GM12878 (cell line): ENCODE measurements around the gene PYGO2. TPM values are rescaled to one million over a fixed set of nuclear protein-coding genes. Genes with fewer than 3 reads are reported as not detected.

Experiments
- ATAC-seq: fragments of 200-7000 bp; cut with Tn5 transposase; 3 replicates; pipeline ENCODE4 v1.9.1; 2020; ENCODE audit warnings: mild to moderate bottlenecking, moderate library complexity
- BruUV-seq: library from RNA; stranded (reverse); fragments of 400-500 nt; replicated peaks from 2 replicates; lab custom pipeline; 2021; lab: Mats Ljungman, UMichigan
- CTCF ChIA-PET: fragments of 300-600 bp; sonication (Branson Sonifier 250); formaldehyde crosslinking; extraction: SDS; loops from one replicate; lab custom pipeline; 2021; ENCODE audit warnings: inconsistent platforms; lab: Yijun Ruan, JAX
- POLR2A ChIA-PET: fragments of 350-600 bp; formaldehyde crosslinking; extraction: SDS; loops from one replicate; lab custom pipeline; 2021; ENCODE audit warnings: inconsistent platforms; lab: Charles Lee
- RAD21 ChIA-PET: fragments of 300-600 bp; sonication (Branson Sonifier 250); formaldehyde crosslinking; loops from one replicate; lab custom pipeline; 2023; ENCODE audit warnings: antibody characterized with exemption; ENCODE audit not compliant: unreplicated experiment; lab: Charles Lee
- SMC1A ChIA-PET: fragments of 300-600 bp; sonication (Branson Sonifier 250); formaldehyde crosslinking; loops from one replicate; lab custom pipeline; 2023; ENCODE audit not compliant: unreplicated experiment, uncharacterized antibody; lab: Charles Lee
- DNase-seq: peaks from one replicate; pipeline ENCODE4 v3.0.0-alpha.2; 2011; ENCODE audit warnings: low read depth, low spot score
- FAIRE-seq: peaks from 3 replicates; lab custom pipeline; 2011; peaks lifted over from hg19 to GRCh38; lab: Jason Lieb, UNC
- H2AFZ ChIP-seq: 2 replicates; pipeline ENCODE4 v1.6.0; 2011; ENCODE audit warnings: low read depth, low read length, control low read depth; ENCODE audit not compliant: control insufficient read depth
- H3K27ac ChIP-seq: 2 replicates; pipeline ENCODE4 v1.5.1; 2011; ENCODE audit warnings: control low read depth; ENCODE audit not compliant: control insufficient read depth, insufficient read depth
- H3K27me3 ChIP-seq, 2 experiments: replicated peaks in 1 of 2; 2 replicates each; pipeline versions ENCODE4 v1.6.0 to v1.6.1; 2011; ENCODE audit warnings: low read length in 1 of 2; ENCODE audit not compliant: control insufficient read depth in 2 of 2, insufficient read depth in 2 of 2
- H3K36me3 ChIP-seq, 2 experiments: 2 replicates each; pipeline ENCODE4 v1.5.1; 2011; ENCODE audit warnings: low read length in 1 of 2; ENCODE audit not compliant: control insufficient read depth in 2 of 2, insufficient read depth in 2 of 2
- H3K4me1 ChIP-seq: 2 replicates; pipeline ENCODE4 v1.6.1; 2011; ENCODE audit warnings: mild to moderate bottlenecking, low read length, moderate library complexity, mixed read lengths; ENCODE audit not compliant: control insufficient read depth, insufficient read depth
- H3K4me2 ChIP-seq: 2 replicates; pipeline ENCODE4 v1.6.0; 2011; ENCODE audit warnings: control low read depth; ENCODE audit not compliant: control insufficient read depth, insufficient read depth
- H3K4me3 ChIP-seq: fragments of 200-600 bp; sonication (generic); 2 replicates; pipeline ENCODE4 v1.5.1; 2016
- H3K79me2 ChIP-seq: 2 replicates; pipeline ENCODE4 v1.6.0; 2011; ENCODE audit warnings: low read length; ENCODE audit not compliant: control insufficient read depth, insufficient read depth
- H3K9ac ChIP-seq: 2 replicates; pipeline ENCODE4 v1.8.0; 2011; ENCODE audit warnings: low read length, control low read depth, mixed read lengths; ENCODE audit not compliant: control insufficient read depth, insufficient read depth
- H3K9me3 ChIP-seq: replicated peaks from 3 replicates; pipeline ENCODE4 v1.5.1; 2011; ENCODE audit warnings: mild to moderate bottlenecking, low read length; ENCODE audit not compliant: control insufficient read depth, insufficient read depth
- H4K20me1 ChIP-seq: 2 replicates; pipeline ENCODE4 v1.6.0; 2011; ENCODE audit not compliant: control insufficient read depth, insufficient read depth
- CBFB ChIP-seq: IDR thresholded peaks from 2 replicates; pipeline ENCODE4 v1.6.1; 2016; ENCODE audit warnings: antibody characterized with exemption, low read depth
- ESRRA ChIP-seq: IDR thresholded peaks from 2 replicates; pipeline ENCODE4 v1.6.1; 2012; ENCODE audit warnings: mild to moderate bottlenecking, low read length, improper control_type of control experiment
- KDM1A ChIP-seq: fragments of 200-600 bp; sonication (generic); IDR thresholded peaks from 2 replicates; pipeline ENCODE4 v1.6.1; 2016; ENCODE audit warnings: borderline replicate concordance
- KLF5 ChIP-seq: fragments of 450-650 bp; IDR thresholded peaks from 2 replicates; pipeline ENCODE4 v1.6.1; 2014; ENCODE audit warnings: mild to moderate bottlenecking; ENCODE audit not compliant: partially characterized antibody
- MYC ChIP-seq: IDR thresholded peaks from 2 replicates; pipeline ENCODE4 v1.6.1; 2011; ENCODE audit warnings: mild to moderate bottlenecking, low read length, moderate library complexity, inconsistent platforms; ENCODE audit not compliant: insufficient read depth, insufficient replicate concordance, insufficient read length, severe bottlenecking
- POLR2AphosphoS2 ChIP-seq: IDR thresholded peaks from 2 replicates; pipeline ENCODE4 v1.6.1; 2011; ENCODE audit warnings: low read depth, mild to moderate bottlenecking, low read length, improper control_type of control experiment, moderate library complexity
- SREBF2 ChIP-seq: IDR thresholded peaks from 2 replicates; pipeline ENCODE4 v1.6.1; 2012; ENCODE audit warnings: mild to moderate bottlenecking, low read length
- SRF ChIP-seq, 2 experiments: IDR thresholded peaks; 2 replicates each; pipeline ENCODE4 v1.6.1; 2011; ENCODE audit warnings: low read depth in 2 of 2, low read length in 2 of 2, mild to moderate bottlenecking in 1 of 2, moderate library complexity in 1 of 2
- SUZ12 ChIP-seq: fragments of 200-600 bp; sonication (generic); IDR thresholded peaks from one replicate; pipeline ENCODE4 v1.6.1; 2018; ENCODE audit warnings: antibody characterized with exemption, mild to moderate bottlenecking; ENCODE audit not compliant: unreplicated experiment
- TAF1 ChIP-seq: IDR thresholded peaks from 2 replicates; pipeline ENCODE4 v1.6.1; 2011; ENCODE audit warnings: mild to moderate bottlenecking, low read depth, low read length, borderline replicate concordance
- TARDBP ChIP-seq: IDR thresholded peaks from 2 replicates; pipeline ENCODE4 v1.6.1; 2016; ENCODE audit warnings: borderline replicate concordance
- TCF12 ChIP-seq: IDR thresholded peaks from 2 replicates; pipeline ENCODE4 v1.6.1; 2011; ENCODE audit warnings: low read depth, mild to moderate bottlenecking, low read length
- TCF3 ChIP-seq: IDR thresholded peaks from 2 replicates; pipeline ENCODE4 v1.6.1; 2012; ENCODE audit warnings: low read depth, mild to moderate bottlenecking, low read length, borderline replicate concordance; ENCODE audit not compliant: insufficient read depth
- ZNF207 ChIP-seq: fragments of 450-650 bp; IDR thresholded peaks from 2 replicates; pipeline ENCODE4 v1.6.1; 2014; ENCODE audit warnings: antibody characterized with exemption, mild to moderate bottlenecking, borderline replicate concordance
- WGBS: methylation state at CpG from one replicate; pipeline ENCODE4 v1.1.6; 2016; ENCODE audit warnings: low lambda C conversion rate; ENCODE audit not compliant: insufficient replicate concordance, insufficient coverage; ENCODE audit errors: missing lambda C conversion rate; 5-methylcytosine and 5-hydroxymethylcytosine counted together
- in situ Hi-C: fragments of 300-500 bp; cut with MboI; formaldehyde crosslinking; loops from 9 replicates; pipeline ENCODE4 v1.14.3; 2018; ENCODE audit warnings: mixed read lengths
- intact Hi-C: fragments of 100-400 bp; cut with micrococcal nuclease; formaldehyde crosslinking; loops from one replicate; pipeline ENCODE4 v1.14.2; 2022; ENCODE audit not compliant: unreplicated experiment
- polyA plus RNA-seq, 11 experiments: library from polyadenylated mRNA; depleted of rRNA in 4 of 11; unstranded in 6 of 11; stranded (reverse) in 5 of 11; fragments of >200 nt; fragmentation: Nextera tagmentation in 4 of 11; fragmentation: Illumina TruSeq in 1 of 11; extraction: Ambion mirVana in 4 of 11; extraction: Trizol in 1 of 11; gene quantifications; 1 replicate in 1 of 11; 2 replicates in 10 of 11; pipeline versions ENCODE4 v1.2.1 to v1.2.3, GENCODE V29; 2011 to 2016; ENCODE audit warnings: inconsistent platforms in 2 of 11, missing spikeins in 2 of 11, low read depth in 1 of 11
- total RNA-seq, 4 experiments: library from RNA; depleted of rRNA in 3 of 4; stranded (reverse); fragments of >200 nt in 3 of 4; fragmentation: Illumina TruSeq in 1 of 4; extraction: Trizol in 1 of 4; gene quantifications; 2 replicates each; pipeline versions ENCODE4 v1.2.1 to v1.2.3, GENCODE V29; 2013 to 2021
- TF ChIP-seq, protein P1 (sequence below): IDR thresholded peaks from 2 replicates; pipeline ENCODE4 v1.6.1; 2012; ENCODE audit warnings: low read depth, low read length, improper control_type of control experiment
- TF ChIP-seq, protein P2 (sequence below): fragments of 450-650 bp; IDR thresholded peaks from 2 replicates; pipeline ENCODE4 v1.6.1; 2017; ENCODE audit warnings: mild to moderate bottlenecking, moderate library complexity

PYGO2 gene
- total and polyA plus RNA-seq, 10 of the 15 experiments (the other 5 are each of a cell fraction or from before 2014, with no cell fraction given), result 8.1 to 33.8 (median 23.5) TPM

DNA sequence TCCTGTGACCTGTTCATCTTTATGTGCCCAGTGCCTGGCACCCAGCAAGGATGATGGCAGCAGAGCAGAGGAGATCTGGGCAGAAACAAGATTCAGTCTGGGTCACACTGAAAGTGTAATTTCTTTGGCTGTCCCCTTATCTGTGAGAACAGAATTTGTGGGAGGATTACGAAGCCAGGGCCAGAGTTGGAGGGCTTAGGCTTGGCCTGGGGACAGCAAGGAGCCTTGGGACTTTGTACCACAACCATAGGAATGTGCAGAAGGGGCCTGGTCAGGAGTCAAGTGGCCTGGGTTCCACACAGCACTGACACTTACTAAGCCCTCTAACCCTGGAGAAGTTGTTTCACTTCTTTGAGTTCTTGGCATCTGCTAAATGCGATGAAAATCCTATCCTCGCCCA lies 37.9 kb downstream of the PYGO2 start (continued):
- TF ChIP-seq, protein P1, sequence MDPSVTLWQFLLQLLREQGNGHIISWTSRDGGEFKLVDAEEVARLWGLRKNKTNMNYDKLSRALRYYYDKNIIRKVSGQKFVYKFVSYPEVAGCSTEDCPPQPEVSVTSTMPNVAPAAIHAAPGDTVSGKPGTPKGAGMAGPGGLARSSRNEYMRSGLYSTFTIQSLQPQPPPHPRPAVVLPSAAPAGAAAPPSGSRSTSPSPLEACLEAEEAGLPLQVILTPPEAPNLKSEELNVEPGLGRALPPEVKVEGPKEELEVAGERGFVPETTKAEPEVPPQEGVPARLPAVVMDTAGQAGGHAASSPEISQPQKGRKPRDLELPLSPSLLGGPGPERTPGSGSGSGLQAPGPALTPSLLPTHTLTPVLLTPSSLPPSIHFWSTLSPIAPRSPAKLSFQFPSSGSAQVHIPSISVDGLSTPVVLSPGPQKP, result no peak
- TF ChIP-seq TCF12 (no peak), SUZ12 (no peak), TCF3 (no peak), KDM1A (no peak), SREBF2 (no peak), SRF (IDR thresholded peaks at IDR 0.05; ENCODE audit: low read depth in 2 of 2, low read length in 2 of 2) (no peak), CBFB (no peak)

DNA sequence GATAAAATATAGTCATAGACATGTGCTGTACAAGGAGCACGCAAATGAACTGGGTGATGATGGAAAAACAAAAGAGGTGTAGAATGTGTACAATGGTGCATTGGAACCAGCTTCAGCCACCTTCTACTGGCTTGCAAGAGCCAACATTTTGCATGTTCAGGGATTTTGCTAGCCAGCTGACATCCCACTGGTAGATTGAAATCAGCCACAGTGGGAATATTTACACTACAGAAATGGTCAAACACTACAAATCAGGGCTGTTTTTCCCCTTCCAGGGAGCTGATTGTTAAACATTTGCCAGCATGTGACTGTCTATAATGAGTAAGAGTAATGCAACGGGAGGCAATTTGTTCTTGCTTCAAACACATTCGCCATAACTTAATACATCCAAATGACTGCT lies 48.3 kb downstream of the PYGO2 start:
- FAIRE-seq, result no peak

More for the DNA sequence above, 48.3 kb downstream of the PYGO2 start:
- Histone ChIP-seq H3K27me3 (no peaks in the 10 kb centered on the region), H3K4me1 (no peaks in the 10 kb centered on the region), H3K9ac (no peak overlapping the region), H3K36me3 (no peaks in the 10 kb centered on the region), H3K79me2 (no peaks in the 10 kb centered on the region), H3K9me3 (no peaks in the 10 kb centered on the region; the same call in 2 of the 3 replicates), H3K4me2 (no peak overlapping the region), H4K20me1 (no peaks in the 10 kb centered on the region), H3K27ac (no peak overlapping the region), H2AFZ (no peak overlapping the region), H3K4me3 (no peak overlapping the region)
- intact Hi-C loops, result no loop called here
- ATAC-seq (no peak), DNase-seq (no peak)
- no peak for TF ChIP-seq ZNF207
- no peak for TF ChIP-seq POLR2AphosphoS2
- TF ChIP-seq KLF5, result no peak
- TF ChIP-seq, protein P2, sequence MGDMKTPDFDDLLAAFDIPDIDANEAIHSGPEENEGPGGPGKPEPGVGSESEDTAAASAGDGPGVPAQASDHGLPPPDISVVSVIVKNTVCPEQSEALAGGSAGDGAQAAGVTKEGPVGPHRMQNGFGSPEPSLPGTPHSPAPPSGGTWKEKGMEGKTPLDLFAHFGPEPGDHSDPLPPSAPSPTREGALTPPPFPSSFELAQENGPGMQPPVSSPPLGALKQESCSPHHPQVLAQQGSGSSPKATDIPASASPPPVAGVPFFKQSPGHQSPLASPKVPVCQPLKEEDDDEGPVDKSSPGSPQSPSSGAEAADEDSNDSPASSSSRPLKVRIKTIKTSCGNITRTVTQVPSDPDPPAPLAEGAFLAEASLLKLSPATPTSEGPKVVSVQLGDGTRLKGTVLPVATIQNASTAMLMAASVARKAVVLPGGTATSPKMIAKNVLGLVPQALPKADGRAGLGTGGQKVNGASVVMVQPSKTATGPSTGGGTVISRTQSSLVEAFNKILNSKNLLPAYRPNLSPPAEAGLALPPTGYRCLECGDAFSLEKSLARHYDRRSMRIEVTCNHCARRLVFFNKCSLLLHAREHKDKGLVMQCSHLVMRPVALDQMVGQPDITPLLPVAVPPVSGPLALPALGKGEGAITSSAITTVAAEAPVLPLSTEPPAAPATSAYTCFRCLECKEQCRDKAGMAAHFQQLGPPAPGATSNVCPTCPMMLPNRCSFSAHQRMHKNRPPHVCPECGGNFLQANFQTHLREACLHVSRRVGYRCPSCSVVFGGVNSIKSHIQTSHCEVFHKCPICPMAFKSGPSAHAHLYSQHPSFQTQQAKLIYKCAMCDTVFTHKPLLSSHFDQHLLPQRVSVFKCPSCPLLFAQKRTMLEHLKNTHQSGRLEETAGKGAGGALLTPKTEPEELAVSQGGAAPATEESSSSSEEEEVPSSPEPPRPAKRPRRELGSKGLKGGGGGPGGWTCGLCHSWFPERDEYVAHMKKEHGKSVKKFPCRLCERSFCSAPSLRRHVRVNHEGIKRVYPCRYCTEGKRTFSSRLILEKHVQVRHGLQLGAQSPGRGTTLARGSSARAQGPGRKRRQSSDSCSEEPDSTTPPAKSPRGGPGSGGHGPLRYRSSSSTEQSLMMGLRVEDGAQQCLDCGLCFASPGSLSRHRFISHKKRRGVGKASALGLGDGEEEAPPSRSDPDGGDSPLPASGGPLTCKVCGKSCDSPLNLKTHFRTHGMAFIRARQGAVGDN, result no peak
- no peak for TF ChIP-seq MYC
- no peak for TF ChIP-seq TARDBP
- no peak for TF ChIP-seq TAF1
- no peak for TF ChIP-seq ESRRA
- no TSS peak for BruUV-seq
- ChIA-PET SMC1A (no interaction called here), RAD21 (interaction anchor here (1.7 kb wide), 1 partner anchor 31 kb away, joined by 6 read pairs; no protein-coding TSS in a partner anchor), CTCF (no interaction called here), POLR2A (no interaction called here)
- WGBS, result 86% methylated on average over 3 of the region's 3 CpGs
- in situ Hi-C loops, result no loop called here
